ENCODE measurements around the gene COX7B. TPM values are rescaled to one million over a fixed set of nuclear protein-coding genes. Genes with fewer than 3 reads are reported as not detected.
"Not testable (repeated sequence)": the region's sequence is repeated elsewhere in the genome, so short reads cannot be mapped to it uniquely, and the experiment has no call there.

Gene COX7B
- total and polyA plus RNA-seq, 7 donors: 503 to 2,795 (median 1,011) TPM

- Histone ChIP-seq H3K27ac (no peak overlapping the region), H3K27me3 (no peaks in the 10 kb centered on the region), H3K4me1 (peaks cover 0 to 2% (median 0%) of the 10 kb centered on the region in 4 donors), H3K36me3 (no peaks in the 10 kb centered on the region), H3K4me3 (no peak overlapping the region), H3K9me3 (no peaks in the 10 kb centered on the region)
- no peak for DNase-seq
- TF ChIP-seq, protein P1, sequence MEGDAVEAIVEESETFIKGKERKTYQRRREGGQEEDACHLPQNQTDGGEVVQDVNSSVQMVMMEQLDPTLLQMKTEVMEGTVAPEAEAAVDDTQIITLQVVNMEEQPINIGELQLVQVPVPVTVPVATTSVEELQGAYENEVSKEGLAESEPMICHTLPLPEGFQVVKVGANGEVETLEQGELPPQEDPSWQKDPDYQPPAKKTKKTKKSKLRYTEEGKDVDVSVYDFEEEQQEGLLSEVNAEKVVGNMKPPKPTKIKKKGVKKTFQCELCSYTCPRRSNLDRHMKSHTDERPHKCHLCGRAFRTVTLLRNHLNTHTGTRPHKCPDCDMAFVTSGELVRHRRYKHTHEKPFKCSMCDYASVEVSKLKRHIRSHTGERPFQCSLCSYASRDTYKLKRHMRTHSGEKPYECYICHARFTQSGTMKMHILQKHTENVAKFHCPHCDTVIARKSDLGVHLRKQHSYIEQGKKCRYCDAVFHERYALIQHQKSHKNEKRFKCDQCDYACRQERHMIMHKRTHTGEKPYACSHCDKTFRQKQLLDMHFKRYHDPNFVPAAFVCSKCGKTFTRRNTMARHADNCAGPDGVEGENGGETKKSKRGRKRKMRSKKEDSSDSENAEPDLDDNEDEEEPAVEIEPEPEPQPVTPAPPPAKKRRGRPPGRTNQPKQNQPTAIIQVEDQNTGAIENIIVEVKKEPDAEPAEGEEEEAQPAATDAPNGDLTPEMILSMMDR (IDR thresholded peaks at IDR 0.05): no peak
- TF ChIP-seq EP300 (IDR thresholded peaks at IDR 0.05) (no peak), POLR2AphosphoS5 (IDR thresholded peaks at IDR 0.05) (no peak), POLR2A (IDR thresholded peaks at IDR 0.05) (no peak)
- WGBS, 2 donors: 17 to 20% methylated on average over 2 of the region's 2 CpGs
- intact Hi-C loops (cut with DNase I): no loop called here
Observed at GRCh38 chrX:77917294-77917933, 18.1 kb downstream of the COX7B start.

- intact Hi-C loops (cut with DNase I): no loop called here
- no peaks in the 10 kb centered on the region for H3K4me1 ChIP-seq
- TF ChIP-seq, protein P1 (IDR thresholded peaks at IDR 0.05): no peak
- no peak for TF ChIP-seq POLR2A (IDR thresholded peaks at IDR 0.05)
- TF ChIP-seq EP300 (IDR thresholded peaks at IDR 0.05): no peak
- TF ChIP-seq POLR2AphosphoS5 (IDR thresholded peaks at IDR 0.05): no peak
- H3K27me3 ChIP-seq: no peaks in the 10 kb centered on the region
- H3K27ac ChIP-seq: no peak overlapping the region
- H3K4me3 ChIP-seq: no peak overlapping the region
- WGBS, 2 donors: 54 to 71% methylated on average over 3 of the region's 3 CpGs
- no peaks in the 10 kb centered on the region for H3K9me3 ChIP-seq
- DNase-seq: no peak
- H3K36me3 ChIP-seq: no peaks in the 10 kb centered on the region
Observed at GRCh38 chrX:77918568-77918967, 19.3 kb downstream of the COX7B start.

DNA sequence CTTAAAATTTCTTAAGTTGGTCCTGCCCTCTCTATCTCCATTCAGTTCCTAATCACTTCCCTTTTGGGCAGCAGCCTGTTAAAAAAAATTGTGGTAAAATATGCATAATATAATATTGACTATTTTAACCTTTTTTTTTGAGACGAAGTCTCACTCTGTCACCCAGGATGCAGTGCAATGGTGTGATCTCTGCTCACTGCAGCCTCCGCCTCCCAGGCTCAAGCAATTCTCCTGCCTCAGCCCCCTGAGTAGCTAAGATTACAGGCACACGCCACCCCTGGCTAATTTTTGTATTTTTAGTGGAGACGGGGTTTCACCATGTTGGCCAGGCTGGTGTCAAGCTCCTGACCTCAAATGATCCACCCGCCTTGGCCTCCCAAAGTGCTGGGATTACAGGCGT is 20.1 kb downstream of the COX7B start:
- H3K36me3 ChIP-seq; H3K9me3 ChIP-seq; H3K27ac ChIP-seq; intact Hi-C loops (cut with DNase I); H3K4me1 ChIP-seq; H3K27me3 ChIP-seq; H3K4me3 ChIP-seq; DNase-seq: not testable (repeated sequence)
- WGBS, 2 donors: 72 to 88% methylated on average over 6 of the region's 6 CpGs

- Histone ChIP-seq H3K36me3 (no peaks in the 10 kb centered on the region), H3K4me3 (no peak overlapping the region), H3K4me1 (no peaks in the 10 kb centered on the region), H3K9me3 (no peaks in the 10 kb centered on the region), H3K27ac (no peak overlapping the region), H3K27me3 (no peaks in the 10 kb centered on the region)
- no peak for DNase-seq
- intact Hi-C loops (cut with DNase I): no loop called here
- no peak for TF ChIP-seq POLR2AphosphoS5 (IDR thresholded peaks at IDR 0.05)
- TF ChIP-seq, protein P1 (IDR thresholded peaks at IDR 0.05): no peak
- TF ChIP-seq EP300 (IDR thresholded peaks at IDR 0.05): no peak
- no peak for TF ChIP-seq POLR2A (IDR thresholded peaks at IDR 0.05)
Observed at GRCh38 chrX:77922787-77923186, 23.5 kb downstream of the COX7B start.

DNA sequence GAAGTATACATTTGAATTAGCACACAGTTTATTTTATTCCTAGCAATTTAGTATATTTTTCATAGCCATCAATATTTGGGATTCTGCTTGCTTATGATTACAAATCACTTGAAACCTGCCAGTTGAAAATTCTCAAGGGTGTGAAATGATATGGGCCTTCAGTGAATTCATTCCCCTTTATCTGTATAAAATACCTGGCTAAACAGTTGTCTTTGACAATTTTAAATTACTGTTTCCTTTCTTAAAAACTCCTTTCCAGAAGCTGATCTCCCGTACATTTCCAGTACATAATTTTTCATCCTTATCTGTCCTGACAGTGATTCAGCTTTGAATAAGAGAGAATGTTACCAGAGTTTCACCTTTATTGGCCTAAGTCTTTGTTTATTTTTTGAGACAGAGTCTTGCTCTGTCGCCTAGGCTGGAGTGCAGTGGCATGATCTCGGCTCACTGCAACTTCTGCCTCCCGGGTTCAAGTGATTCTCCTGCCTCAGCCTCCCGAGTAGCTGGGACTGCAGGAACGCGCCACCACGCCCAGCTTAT is 25.1 kb downstream of the COX7B start:
- H3K27me3 ChIP-seq: no peaks in the 10 kb centered on the region
- intact Hi-C loops (cut with DNase I): no loop called here
- DNase-seq: no peak
- H3K9me3 ChIP-seq: no peaks in the 10 kb centered on the region
- H3K27ac ChIP-seq: no peak overlapping the region
- no peaks in the 10 kb centered on the region for H3K36me3 ChIP-seq
- no peak overlapping the region for H3K4me3 ChIP-seq
- H3K4me1 ChIP-seq: no peaks in the 10 kb centered on the region
- no peak for TF ChIP-seq EP300 (IDR thresholded peaks at IDR 0.05)
- TF ChIP-seq, protein P1 (IDR thresholded peaks at IDR 0.05): no peak
- TF ChIP-seq POLR2AphosphoS5 (IDR thresholded peaks at IDR 0.05): no peak
- no peak for TF ChIP-seq POLR2A (IDR thresholded peaks at IDR 0.05)
- WGBS, 2 donors: 40 to 78% methylated on average over 8 of the region's 8 CpGs
